ENCODE results near the gene FRS2. TPM values are rescaled to one million over a fixed set of nuclear protein-coding genes. Genes with fewer than 3 reads are reported as not detected.

Gene FRS2
- total and polyA plus RNA-seq, 2 of the 4 experiments (the other 2 are of a cell fraction), result 12.4 to 58.3 TPM

GRCh38 chr12:69585189-69586062 is 115.2 kb downstream of the FRS2 start, which contains the start of gene CCT2 (continued):
- TF ChIP-seq MAZ (IDR thresholded peaks at IDR 0.05; ENCODE audit: borderline replicate concordance, low read depth, low read length) (peak; percentile 64; the same call in 1 of the 2 replicates), BHLHE40 (IDR thresholded peaks at IDR 0.05; ENCODE audit: low read depth, low read length) (peak; percentile 26; the same call in 1 of the 2 replicates), CEBPB (IDR thresholded peaks at IDR 0.05; ENCODE audit: low read depth, low read length) (no peak), MAFK (IDR thresholded peaks at IDR 0.05; ENCODE audit: low read depth, low read length) (no peak)

- H3K9ac ChIP-seq (ENCODE audit: low read depth, low read length), result no peak overlapping the region
- H3K9me1 ChIP-seq (ENCODE audit: insufficient read depth, low read length), result no peaks in the 10 kb centered on the region
- no peak overlapping the region for H3K56ac ChIP-seq (ENCODE audit: extremely low read depth, insufficient read depth, low read length)
- no peak overlapping the region for H4K91ac ChIP-seq (ENCODE audit: insufficient read depth, low read depth, low read length)
- H4K5ac ChIP-seq (ENCODE audit: low read depth, low read length), result no peak overlapping the region
- no peak overlapping the region for H2AFZ ChIP-seq (replicated peaks; ENCODE audit: low read length, poor library complexity)
- peaks cover 45% of the 10 kb centered on the region for H3K36me3 ChIP-seq (ENCODE audit: control insufficient read depth, insufficient read depth, low read length)
- no peak overlapping the region for H3K18ac ChIP-seq (ENCODE audit: low read depth, low read length)
- peaks cover 11% of the 10 kb centered on the region for H4K20me1 ChIP-seq (ENCODE audit: insufficient read depth, low read length)
- intact Hi-C loops (cut with micrococcal nuclease), result loop anchor here (5.0 kb wide), 1 partner anchor 201 kb away; no protein-coding TSS in a partner anchor
- in situ Hi-C loops (cut with MboI; ENCODE audit: low sequenced_read_pairs), result loop anchor here (25.0 kb wide), 1 partner anchor 751 kb away; no protein-coding TSS in a partner anchor
- H3K14ac ChIP-seq (replicated peaks; ENCODE audit: low read depth, low read length), result no peak overlapping the region
- POLR2A ChIA-PET (ENCODE audit: unreplicated experiment), result no interaction called here
- no peaks in the 10 kb centered on the region for H3K27me3 ChIP-seq (ENCODE audit: control insufficient read depth, insufficient read depth, low read length)
- DNase-seq, result no peak
- H2AK9ac ChIP-seq (replicated peaks; ENCODE audit: low read depth, low read length, poor library complexity), result no peak overlapping the region
- peaks cover 45 to 46% of the 10 kb centered on the region in 2 experiments for H3K79me1 ChIP-seq (ENCODE audit: low read depth in 1 of 2, low read length in 2 of 2)
- no peak overlapping the region for H3K23ac ChIP-seq (ENCODE audit: low read depth, low read length)
- peak; percentile 80 for TF ChIP-seq CEBPB (IDR thresholded peaks at IDR 0.05; ENCODE audit: low read depth, low read length)
- no peak for TF ChIP-seq POLR2A (IDR thresholded peaks at IDR 0.05; ENCODE audit: low read depth, low read length)
- H2BK120ac ChIP-seq (ENCODE audit: low read depth, low read length), result no peak overlapping the region
- H2BK20ac ChIP-seq (ENCODE audit: low read depth, low read length), result no peak overlapping the region
- no peak overlapping the region for H3K4me2 ChIP-seq (ENCODE audit: low read depth, low read length)
- no peak overlapping the region for H2BK15ac ChIP-seq (ENCODE audit: low read depth, low read length)
- H3K9me3 ChIP-seq (ENCODE audit: control insufficient read depth, insufficient read depth, low read length), result no peaks in the 10 kb centered on the region
- H2AK5ac ChIP-seq (ENCODE audit: low read depth, low read length), result no peak overlapping the region
- no peak overlapping the region for H2BK5ac ChIP-seq (ENCODE audit: low read depth, low read length, poor library complexity, severe bottlenecking)
- CTCF ChIA-PET, result no interaction called here
- 92% methylated on average over 2 of the region's 4 CpGs; no CpG with 5 or more reads in 1 of the 2 experiments for WGBS, 2 experiments (ENCODE audit: extremely low coverage in 2 of 2, insufficient read length in 1 of 2)
- H3K4ac ChIP-seq (ENCODE audit: low read depth, low read length), result no peak overlapping the region
- no peak overlapping the region for H3K27ac ChIP-seq (ENCODE audit: insufficient read depth, low read length)
- BruUV-seq (replicated peaks), result no TSS peak
- no peak overlapping the region for H4K8ac ChIP-seq (ENCODE audit: low read depth in 2 of 2, low read length in 2 of 2)
- H3K4me1 ChIP-seq (ENCODE audit: control insufficient read depth, insufficient read depth, low read length), result no peaks in the 10 kb centered on the region
- dilution Hi-C loops (cut with HindIII; ENCODE audit: low sequenced_read_pairs, unreplicated experiment), result no loop called here
- H3K4me3 ChIP-seq (ENCODE audit: insufficient read depth, low read depth, low read length), result no peak overlapping the region
- ATAC-seq (ENCODE audit: low read depth), result no peak
Observed at GRCh38 chr12:69588527-69588926, 118.3 kb downstream of the FRS2 start.
